GM12878 (cell line): ENCODE measurements around the gene PSAPL1. TPM values are rescaled to one million over a fixed set of nuclear protein-coding genes. Genes with fewer than 3 reads are reported as not detected.

Experiments used
- ATAC-seq: fragments of 200-7000 bp; cut with Tn5 transposase; 3 replicates; pipeline ENCODE4 v1.9.1; 2020; ENCODE audit warnings: mild to moderate bottlenecking, moderate library complexity
- BruUV-seq: library from RNA; stranded (reverse); fragments of 400-500 nt; replicated peaks from 2 replicates; lab custom pipeline; 2021; lab: Mats Ljungman, UMichigan
- CTCF ChIA-PET: fragments of 300-600 bp; sonication (Branson Sonifier 250); formaldehyde crosslinking; extraction: SDS; loops from one replicate; lab custom pipeline; 2021; ENCODE audit warnings: inconsistent platforms; lab: Yijun Ruan, JAX
- POLR2A ChIA-PET: fragments of 350-600 bp; formaldehyde crosslinking; extraction: SDS; loops from one replicate; lab custom pipeline; 2021; ENCODE audit warnings: inconsistent platforms; lab: Charles Lee
- RAD21 ChIA-PET: fragments of 300-600 bp; sonication (Branson Sonifier 250); formaldehyde crosslinking; loops from one replicate; lab custom pipeline; 2023; ENCODE audit warnings: antibody characterized with exemption; ENCODE audit not compliant: unreplicated experiment; lab: Charles Lee
- SMC1A ChIA-PET: fragments of 300-600 bp; sonication (Branson Sonifier 250); formaldehyde crosslinking; loops from one replicate; lab custom pipeline; 2023; ENCODE audit not compliant: unreplicated experiment, uncharacterized antibody; lab: Charles Lee
- DNase-seq: peaks from one replicate; pipeline ENCODE4 v3.0.0-alpha.2; 2011; ENCODE audit warnings: low read depth, low spot score
- FAIRE-seq: peaks from 3 replicates; lab custom pipeline; 2011; peaks lifted over from hg19 to GRCh38; lab: Jason Lieb, UNC
- H2AFZ ChIP-seq: 2 replicates; pipeline ENCODE4 v1.6.0; 2011; ENCODE audit warnings: low read depth, low read length, control low read depth; ENCODE audit not compliant: control insufficient read depth
- H3K27ac ChIP-seq: 2 replicates; pipeline ENCODE4 v1.5.1; 2011; ENCODE audit warnings: control low read depth; ENCODE audit not compliant: control insufficient read depth, insufficient read depth
- H3K27me3 ChIP-seq, 2 experiments: replicated peaks in 1 of 2; 2 replicates each; pipeline versions ENCODE4 v1.6.0 to v1.6.1; 2011; ENCODE audit warnings: low read length in 1 of 2; ENCODE audit not compliant: control insufficient read depth in 2 of 2, insufficient read depth in 2 of 2
- H3K36me3 ChIP-seq, 2 experiments: 2 replicates each; pipeline ENCODE4 v1.5.1; 2011; ENCODE audit warnings: low read length in 1 of 2; ENCODE audit not compliant: control insufficient read depth in 2 of 2, insufficient read depth in 2 of 2
- H3K4me1 ChIP-seq: 2 replicates; pipeline ENCODE4 v1.6.1; 2011; ENCODE audit warnings: mild to moderate bottlenecking, low read length, moderate library complexity, mixed read lengths; ENCODE audit not compliant: control insufficient read depth, insufficient read depth
- H3K4me2 ChIP-seq: 2 replicates; pipeline ENCODE4 v1.6.0; 2011; ENCODE audit warnings: control low read depth; ENCODE audit not compliant: control insufficient read depth, insufficient read depth
- H3K4me3 ChIP-seq: fragments of 200-600 bp; sonication (generic); 2 replicates; pipeline ENCODE4 v1.5.1; 2016
- H3K79me2 ChIP-seq: 2 replicates; pipeline ENCODE4 v1.6.0; 2011; ENCODE audit warnings: low read length; ENCODE audit not compliant: control insufficient read depth, insufficient read depth
- H3K9ac ChIP-seq: 2 replicates; pipeline ENCODE4 v1.8.0; 2011; ENCODE audit warnings: low read length, control low read depth, mixed read lengths; ENCODE audit not compliant: control insufficient read depth, insufficient read depth
- H3K9me3 ChIP-seq: replicated peaks from 3 replicates; pipeline ENCODE4 v1.5.1; 2011; ENCODE audit warnings: mild to moderate bottlenecking, low read length; ENCODE audit not compliant: control insufficient read depth, insufficient read depth
- H4K20me1 ChIP-seq: 2 replicates; pipeline ENCODE4 v1.6.0; 2011; ENCODE audit not compliant: control insufficient read depth, insufficient read depth
- E2F4 ChIP-seq: IDR thresholded peaks from 2 replicates; pipeline ENCODE4 v1.6.1; 2012; ENCODE audit warnings: low read depth, low read length, improper control_type of control experiment
- ETV6 ChIP-seq, 2 experiments: fragments of 450-650 bp in 1 of 2; IDR thresholded peaks in 1 of 2; conservative IDR thresholded peaks in 1 of 2; 2 replicates each; pipeline ENCODE4 v1.6.1; 2014; ENCODE audit warnings: antibody characterized with exemption in 1 of 2, borderline replicate concordance in 1 of 2, low read depth in 1 of 2, mild to moderate bottlenecking in 1 of 2, moderate library complexity in 1 of 2
- HSF1 ChIP-seq: fragments of 150-350 bp; IDR thresholded peaks from 2 replicates; pipeline ENCODE4 v1.6.1; 2014; ENCODE audit warnings: mild to moderate bottlenecking, low read depth, low read length
- LARP7 ChIP-seq: fragments of 450-650 bp; IDR thresholded peaks from 2 replicates; pipeline ENCODE4 v1.6.1; 2017; ENCODE audit warnings: mild to moderate bottlenecking
- PML ChIP-seq: IDR thresholded peaks from 2 replicates; pipeline ENCODE4 v1.6.1; 2012; ENCODE audit warnings: low read length, inconsistent platforms
- POLR2AphosphoS2 ChIP-seq: IDR thresholded peaks from 2 replicates; pipeline ENCODE4 v1.6.1; 2011; ENCODE audit warnings: low read depth, mild to moderate bottlenecking, low read length, improper control_type of control experiment, moderate library complexity
- RAD21 ChIP-seq: IDR thresholded peaks from 2 replicates; pipeline ENCODE4 v1.6.1; 2011; ENCODE audit warnings: mild to moderate bottlenecking, low read depth, low read length, moderate library complexity; ENCODE audit not compliant: insufficient read depth
- TBL1XR1 ChIP-seq: IDR thresholded peaks from 2 replicates; pipeline ENCODE4 v1.6.1; 2012; ENCODE audit warnings: low read depth, low read length, improper control_type of control experiment
- ZNF24 ChIP-seq: fragments of 450-650 bp; IDR thresholded peaks from 2 replicates; pipeline ENCODE4 v1.6.1; 2017; ENCODE audit warnings: antibody characterized with exemption, mild to moderate bottlenecking
- WGBS: methylation state at CpG from one replicate; pipeline ENCODE4 v1.1.6; 2016; ENCODE audit warnings: low lambda C conversion rate; ENCODE audit not compliant: insufficient replicate concordance, insufficient coverage; ENCODE audit errors: missing lambda C conversion rate; 5-methylcytosine and 5-hydroxymethylcytosine counted together
- in situ Hi-C: fragments of 300-500 bp; cut with MboI; formaldehyde crosslinking; loops from 9 replicates; pipeline ENCODE4 v1.14.3; 2018; ENCODE audit warnings: mixed read lengths
- intact Hi-C: fragments of 100-400 bp; cut with micrococcal nuclease; formaldehyde crosslinking; loops from one replicate; pipeline ENCODE4 v1.14.2; 2022; ENCODE audit not compliant: unreplicated experiment
- polyA plus RNA-seq, 11 experiments: library from polyadenylated mRNA; depleted of rRNA in 4 of 11; unstranded in 6 of 11; stranded (reverse) in 5 of 11; fragments of >200 nt; fragmentation: Nextera tagmentation in 4 of 11; fragmentation: Illumina TruSeq in 1 of 11; extraction: Ambion mirVana in 4 of 11; extraction: Trizol in 1 of 11; gene quantifications; 1 replicate in 1 of 11; 2 replicates in 10 of 11; pipeline versions ENCODE4 v1.2.1 to v1.2.3, GENCODE V29; 2011 to 2016; ENCODE audit warnings: inconsistent platforms in 2 of 11, missing spikeins in 2 of 11, low read depth in 1 of 11
- total RNA-seq, 4 experiments: library from RNA; depleted of rRNA in 3 of 4; stranded (reverse); fragments of >200 nt in 3 of 4; fragmentation: Illumina TruSeq in 1 of 4; extraction: Trizol in 1 of 4; gene quantifications; 2 replicates each; pipeline versions ENCODE4 v1.2.1 to v1.2.3, GENCODE V29; 2013 to 2021
- TF ChIP-seq, protein P1 (sequence below): fragments of 450-650 bp; conservative IDR thresholded peaks from 2 replicates; pipeline ENCODE4 v1.6.1; 2017; ENCODE audit warnings: mild to moderate bottlenecking, moderate library complexity

PSAPL1 gene
- total and polyA plus RNA-seq, 10 of the 15 experiments (the other 5 are each of a cell fraction or from before 2014, with no cell fraction given) = not detected

- H3K27ac ChIP-seq = no peak overlapping the region
- H3K9me3 ChIP-seq = no peaks in the 10 kb centered on the region
- no peaks in the 10 kb centered on the region for H3K4me1 ChIP-seq
- no peaks in the 10 kb centered on the region for H3K36me3 ChIP-seq
- H3K9ac ChIP-seq = no peak overlapping the region
- SMC1A ChIA-PET = interaction anchor here (0.6 kb wide), 1 partner anchor 516 kb away, joined by 3 read pairs; no protein-coding TSS in a partner anchor
- intact Hi-C loops (no loop called here), in situ Hi-C loops (no loop called here)
- FAIRE-seq (no peak), DNase-seq (no peak), ATAC-seq (no peak)
- TF ChIP-seq PML (no peak), ZNF24 (no peak), POLR2AphosphoS2 (no peak), TBL1XR1 (no peak), LARP7 (no peak), E2F4 (no peak), HSF1 (no peak), RAD21 (no peak), ETV6 (conservative IDR thresholded peaks at IDR 0.05 in 1 of 2, IDR thresholded peaks at IDR 0.05 in 1 of 2; ENCODE audit: borderline replicate concordance in 1 of 2, low read depth in 1 of 2) (no peak)
- TF ChIP-seq, protein P1, sequence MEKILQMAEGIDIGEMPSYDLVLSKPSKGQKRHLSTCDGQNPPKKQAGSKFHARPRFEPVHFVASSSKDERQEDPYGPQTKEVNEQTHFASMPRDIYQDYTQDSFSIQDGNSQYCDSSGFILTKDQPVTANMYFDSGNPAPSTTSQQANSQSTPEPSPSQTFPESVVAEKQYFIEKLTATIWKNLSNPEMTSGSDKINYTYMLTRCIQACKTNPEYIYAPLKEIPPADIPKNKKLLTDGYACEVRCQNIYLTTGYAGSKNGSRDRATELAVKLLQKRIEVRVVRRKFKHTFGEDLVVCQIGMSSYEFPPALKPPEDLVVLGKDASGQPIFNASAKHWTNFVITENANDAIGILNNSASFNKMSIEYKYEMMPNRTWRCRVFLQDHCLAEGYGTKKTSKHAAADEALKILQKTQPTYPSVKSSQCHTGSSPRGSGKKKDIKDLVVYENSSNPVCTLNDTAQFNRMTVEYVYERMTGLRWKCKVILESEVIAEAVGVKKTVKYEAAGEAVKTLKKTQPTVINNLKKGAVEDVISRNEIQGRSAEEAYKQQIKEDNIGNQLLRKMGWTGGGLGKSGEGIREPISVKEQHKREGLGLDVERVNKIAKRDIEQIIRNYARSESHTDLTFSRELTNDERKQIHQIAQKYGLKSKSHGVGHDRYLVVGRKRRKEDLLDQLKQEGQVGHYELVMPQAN = no peak
- RAD21 ChIA-PET = no interaction called here
- no peaks in the 10 kb centered on the region; a peak in 1 of 4 replicates for H3K27me3 ChIP-seq
- CTCF ChIA-PET = no interaction called here
- BruUV-seq = no TSS peak
- no peak overlapping the region for H3K4me3 ChIP-seq
- 23% methylated on average over 24 of the region's 24 CpGs for WGBS
- H4K20me1 ChIP-seq = no peaks in the 10 kb centered on the region
- no peak overlapping the region for H3K4me2 ChIP-seq
- POLR2A ChIA-PET = interaction anchor here (0.6 kb wide), 1 partner anchor 331 kb away, joined by 3 read pairs; no protein-coding TSS in a partner anchor
- no peak overlapping the region for H2AFZ ChIP-seq
- H3K79me2 ChIP-seq = no peaks in the 10 kb centered on the region
These were observed 37.3 kb downstream of the PSAPL1 start for GRCh38 chr4:7397206-7398103.
